AG04450 (cell line): ENCODE data around the gene NOA1. TPM values are rescaled to one million over a fixed set of nuclear protein-coding genes. Genes with fewer than 3 reads are reported as not detected.
"Not testable (repeated sequence)": the region's sequence is repeated elsewhere in the genome, so short reads cannot be mapped to it uniquely, and the experiment has no call there.

Source experiments
- CTCF ChIA-PET: fragments of 300-600, 350-600 bp; formaldehyde crosslinking; extraction: SDS; loops from one replicate; lab custom pipeline; 2022; ENCODE audit warnings: antibody characterized with exemption, inconsistent platforms; lab: Charles Lee
- POLR2A ChIA-PET: fragments of 350-600 bp; formaldehyde crosslinking; extraction: SDS; loops from one replicate; lab custom pipeline; 2021; ENCODE audit warnings: antibody characterized with exemption, inconsistent platforms; lab: Yijun Ruan, JAX
- DNase-seq: peaks from one replicate; pipeline ENCODE4 v3.0.0-alpha.2; 2011; ENCODE audit warnings: low read depth, low spot score
- H3K27ac ChIP-seq: one replicate; pipeline ENCODE4 v1.5.1; 2012; ENCODE audit warnings: low read depth, low read length, control low read depth
- H3K27me3 ChIP-seq: one replicate; pipeline ENCODE4 v1.6.0; 2012; ENCODE audit warnings: low read length; ENCODE audit not compliant: control insufficient read depth, insufficient read depth
- H3K4me3 ChIP-seq: 2 replicates; pipeline ENCODE4 v1.5.1; 2011; ENCODE audit warnings: mild to moderate bottlenecking, low read depth, low read length, control low read depth
- H3K9me3 ChIP-seq: 2 replicates; pipeline ENCODE4 v1.5.1; 2012; ENCODE audit warnings: low read length; ENCODE audit not compliant: control insufficient read depth, insufficient read depth
- CTCF ChIP-seq: IDR thresholded peaks from 2 replicates; pipeline ENCODE4 v1.5.1; 2011; ENCODE audit warnings: low read depth, low read length, control low read depth, inconsistent platforms
- polyA plus RNA-seq: library from polyadenylated mRNA; depleted of rRNA; stranded (reverse); fragments of >200 nt; gene quantifications from 2 replicates; pipeline ENCODE4 v1.2.3, GENCODE V29; 2011; rRNA removed
- small RNA-seq: library from RNA; depleted of rRNA; stranded (forward); fragments of <200 nt; gene quantifications from one replicate; pipeline ENCODE3, GENCODE V24; 2012; ENCODE audit warnings: low read depth; ENCODE audit not compliant: insufficient read length

Gene NOA1
- polyA plus RNA-seq, 1 experiment, result 17.8 TPM

DNA sequence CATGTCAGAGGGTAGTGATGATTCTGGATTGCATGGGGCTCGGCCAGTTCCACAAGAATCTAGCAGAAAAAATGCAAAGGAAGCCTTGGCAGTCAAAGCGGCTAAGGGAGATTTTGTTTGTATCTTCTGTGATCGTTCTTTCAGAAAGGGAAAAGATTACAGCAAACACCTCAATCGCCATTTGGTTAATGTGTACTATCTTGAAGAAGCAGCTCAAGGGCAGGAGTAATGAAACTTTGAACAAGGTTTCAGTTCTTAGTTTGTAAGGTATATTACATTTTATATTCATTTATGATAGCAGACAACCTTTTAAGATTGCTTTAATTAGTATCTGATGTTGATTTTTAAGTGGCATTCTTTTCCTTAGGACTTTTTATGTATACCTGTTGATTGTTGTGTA, 45.5 kb downstream of the NOA1 start:
- no peak for TF ChIP-seq CTCF
- no peak overlapping the region for H3K4me3 ChIP-seq
- no peaks in the 10 kb centered on the region for H3K27me3 ChIP-seq
- H3K9me3 ChIP-seq, result no peaks in the 10 kb centered on the region
- ChIA-PET CTCF (interaction anchor here (0.6 to 0.8 kb wide), 2 partner anchors 28 to 410 kb away, joined by 3 read pairs; no protein-coding TSS in a partner anchor), POLR2A (interaction anchor here (0.7 kb wide), 1 partner anchor 23 kb away, joined by 3 read pairs; no protein-coding TSS in a partner anchor)
- no peak overlapping the region for H3K27ac ChIP-seq
- no peak for DNase-seq

DNA sequence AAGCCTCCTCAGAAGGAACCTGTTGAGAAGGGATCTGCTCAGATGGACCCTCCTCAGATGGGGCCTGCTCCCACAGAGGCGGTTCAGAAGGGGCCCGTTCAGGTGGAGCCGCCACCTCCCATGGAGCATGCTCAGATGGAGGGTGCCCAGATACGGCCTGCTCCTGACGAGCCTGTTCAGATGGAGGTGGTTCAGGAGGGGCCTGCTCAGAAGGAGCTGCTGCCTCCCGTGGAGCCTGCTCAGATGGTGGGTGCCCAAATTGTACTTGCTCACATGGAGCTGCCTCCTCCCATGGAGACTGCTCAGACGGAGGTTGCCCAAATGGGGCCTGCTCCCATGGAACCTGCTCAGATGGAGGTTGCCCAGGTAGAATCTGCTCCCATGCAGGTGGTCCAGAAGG, 46.8 kb downstream of the NOA1 start:
- Histone ChIP-seq H3K27ac (no peak overlapping the region), H3K4me3 (no peak overlapping the region), H3K9me3 (no peaks in the 10 kb centered on the region), H3K27me3 (no peaks in the 10 kb centered on the region)
- no peak for DNase-seq
- CTCF ChIA-PET, result no interaction called here
- no peak for TF ChIP-seq CTCF
- POLR2A ChIA-PET, result no interaction called here

DNA sequence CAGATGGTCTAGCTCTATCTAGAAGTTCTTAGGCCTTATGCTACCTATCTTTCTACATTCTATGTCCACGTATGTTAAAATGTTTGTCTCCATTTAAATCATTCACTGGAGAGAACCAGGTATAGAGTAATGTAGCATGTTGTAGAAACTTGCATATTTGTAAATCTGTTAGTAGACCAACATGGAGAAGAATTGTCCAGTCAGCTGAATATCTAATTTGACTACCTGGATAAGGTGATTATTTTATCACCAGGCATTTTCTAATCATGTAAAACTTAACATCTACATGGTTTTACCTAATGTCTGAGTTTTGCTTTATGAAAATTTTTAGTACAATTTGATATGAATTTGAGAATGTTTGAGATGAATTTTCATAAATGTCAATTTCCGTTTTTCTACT, 50.2 kb downstream of the NOA1 start:
- POLR2A ChIA-PET, result no interaction called here
- no peak for DNase-seq
- Histone ChIP-seq H3K9me3 (no peaks in the 10 kb centered on the region), H3K4me3 (no peak overlapping the region), H3K27me3 (no peaks in the 10 kb centered on the region), H3K27ac (no peak overlapping the region)
- no peak for TF ChIP-seq CTCF
- CTCF ChIA-PET, result no interaction called here

DNA sequence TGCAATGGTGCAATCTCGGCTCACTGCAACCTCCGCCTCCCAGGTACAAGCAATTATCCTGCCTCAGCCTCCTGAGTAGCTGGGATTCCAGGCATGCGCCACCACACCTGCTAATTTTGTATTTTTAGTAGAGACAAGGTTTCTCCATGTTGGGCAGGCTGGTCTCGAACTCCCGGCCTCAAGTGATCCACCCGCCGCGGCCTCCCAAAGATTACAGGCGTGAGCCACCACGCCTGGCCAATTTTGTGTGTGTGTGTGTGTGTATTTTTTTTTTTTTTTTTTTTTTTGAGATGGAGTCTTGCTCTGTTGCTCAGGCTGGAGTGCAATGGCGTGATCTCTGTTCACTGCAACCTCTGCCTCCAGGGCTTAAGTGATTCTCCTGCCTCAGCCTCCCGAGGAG, 62.4 kb downstream of the NOA1 start:
- CTCF ChIA-PET, H3K4me3 ChIP-seq, POLR2A ChIA-PET, H3K27ac ChIP-seq, H3K9me3 ChIP-seq, DNase-seq, H3K27me3 ChIP-seq: not testable (repeated sequence)

DNA sequence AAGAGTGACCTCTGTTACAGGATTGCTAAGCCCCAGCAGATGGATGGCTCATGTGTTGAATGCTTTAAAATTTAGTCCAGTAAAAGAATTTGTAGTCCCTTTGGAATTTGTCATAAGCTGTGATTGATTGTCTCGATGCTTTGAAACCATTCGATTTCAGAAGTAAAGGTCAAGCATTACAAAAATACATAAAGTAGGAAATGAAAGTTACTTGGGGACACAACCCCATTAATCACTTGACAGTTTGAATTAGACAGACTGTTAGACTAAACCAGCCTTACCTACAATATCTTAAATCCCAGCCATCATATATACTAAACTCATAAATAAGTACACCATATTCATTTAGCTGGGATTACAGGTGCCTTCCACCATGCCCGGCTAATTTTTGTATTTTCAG, 63.1 kb downstream of the NOA1 start:
- DNase-seq, result no peak
- ChIA-PET POLR2A (no interaction called here), CTCF (no interaction called here)
- H3K4me3 ChIP-seq, result no peak overlapping the region
- H3K27me3 ChIP-seq, result no peaks in the 10 kb centered on the region
- H3K27ac ChIP-seq, result no peak overlapping the region
- no peaks in the 10 kb centered on the region for H3K9me3 ChIP-seq
- no peak for TF ChIP-seq CTCF

Small RNA genes lying within 50 kb of the gene (small RNA-seq; reads per million reads assigned to genes)
- not detected for gene RNU6-998P

Other genes starting within 250 kb of the NOA1 start
- gene SPINK2, start 155.9 kb downstream of the NOA1 start, polyA plus RNA-seq, result not detected in 2 replicates
- 23.9 and 30.6 TPM in 2 replicates for gene REST, start 69.7 kb downstream of the NOA1 start, polyA plus RNA-seq
- 116 and 163 TPM in 2 replicates for gene POLR2B, start 1.3 kb upstream of the NOA1 start, polyA plus RNA-seq
- 610 and 655 TPM in 2 replicates for gene IGFBP7, start 132.8 kb upstream of the NOA1 start, polyA plus RNA-seq